ENCODE results near the gene ABCC6. TPM values are rescaled to one million over a fixed set of nuclear protein-coding genes. Genes with fewer than 3 reads are reported as not detected.
"Not testable (repeated sequence)": the region's sequence is repeated elsewhere in the genome, so short reads cannot be mapped to it uniquely, and the experiment has no call there.

Gene ABCC6
- total RNA-seq, 2 donors from 2014 or later, result 0.24 TPM; not detected in 1

- not testable (repeated sequence) for ATAC-seq (replicated peaks); H3K4me1 Mint-ChIP-seq; H3K36me3 Mint-ChIP-seq (ENCODE audit: low read depth); H3K27me3 Mint-ChIP-seq; H3K27ac Mint-ChIP-seq; H3K4me3 Mint-ChIP-seq; H3K9me3 Mint-ChIP-seq
These were observed 16.1 kb downstream of the ABCC6 start for GRCh38 chr16:16207097-16207786.

- H3K27me3 Mint-ChIP-seq; H3K27ac Mint-ChIP-seq; H3K4me1 Mint-ChIP-seq; H3K9me3 Mint-ChIP-seq; H3K36me3 Mint-ChIP-seq (ENCODE audit: low read depth); ATAC-seq (replicated peaks); H3K4me3 Mint-ChIP-seq: not testable (repeated sequence)
These were observed 17.4 kb downstream of the ABCC6 start for GRCh38 chr16:16205864-16206263.

GRCh38 chr16:16204552-16204951, 18.7 kb downstream of the ABCC6 start:
- not testable (repeated sequence) for ATAC-seq (replicated peaks); H3K36me3 Mint-ChIP-seq (ENCODE audit: low read depth); H3K27me3 Mint-ChIP-seq; H3K4me3 Mint-ChIP-seq; H3K9me3 Mint-ChIP-seq; H3K27ac Mint-ChIP-seq; H3K4me1 Mint-ChIP-seq

GRCh38 chr16:16203494-16203893, 19.8 kb downstream of the ABCC6 start:
- not testable (repeated sequence) for H3K27me3 Mint-ChIP-seq; H3K4me3 Mint-ChIP-seq; H3K36me3 Mint-ChIP-seq (ENCODE audit: low read depth)

GRCh38 chr16:16202400-16203143, 20.7 kb downstream of the ABCC6 start:
- not testable (repeated sequence) for H3K27ac Mint-ChIP-seq; H3K4me3 Mint-ChIP-seq; H3K27me3 Mint-ChIP-seq; H3K36me3 Mint-ChIP-seq (ENCODE audit: low read depth); H3K4me1 Mint-ChIP-seq; H3K9me3 Mint-ChIP-seq
- ATAC-seq (replicated peaks), result peak; percentile 57

More at GRCh38 chr16:16203494-16203893, 19.8 kb downstream of the ABCC6 start:
- not testable (repeated sequence) for H3K4me1 Mint-ChIP-seq; ATAC-seq (replicated peaks); H3K27ac Mint-ChIP-seq; H3K9me3 Mint-ChIP-seq

GRCh38 chr16:16201880-16202279, 21.4 kb downstream of the ABCC6 start:
- H3K9me3 Mint-ChIP-seq; H3K4me3 Mint-ChIP-seq; H3K27ac Mint-ChIP-seq; H3K4me1 Mint-ChIP-seq; ATAC-seq (replicated peaks); H3K27me3 Mint-ChIP-seq; H3K36me3 Mint-ChIP-seq (ENCODE audit: low read depth): not testable (repeated sequence)

- H3K9me3 Mint-ChIP-seq; H3K4me1 Mint-ChIP-seq; H3K27ac Mint-ChIP-seq; ATAC-seq (replicated peaks); H3K27me3 Mint-ChIP-seq; H3K36me3 Mint-ChIP-seq (ENCODE audit: low read depth); H3K4me3 Mint-ChIP-seq: not testable (repeated sequence)
These were observed 22.9 kb downstream of the ABCC6 start for GRCh38 chr16:16200391-16200790.

GRCh38 chr16:16199428-16199827, 23.9 kb downstream of the ABCC6 start:
- H3K9me3 Mint-ChIP-seq; H3K27ac Mint-ChIP-seq; H3K36me3 Mint-ChIP-seq (ENCODE audit: low read depth); H3K4me3 Mint-ChIP-seq; H3K4me1 Mint-ChIP-seq; H3K27me3 Mint-ChIP-seq: not testable (repeated sequence)
- ATAC-seq (replicated peaks), result peak; percentile 86

- H3K9me3 Mint-ChIP-seq, result no peaks in the 10 kb centered on the region
- no peak overlapping the region for H3K27ac Mint-ChIP-seq
- H3K4me3 Mint-ChIP-seq, result no peak overlapping the region
- H3K27me3 Mint-ChIP-seq, result peaks cover 7% of the 10 kb centered on the region
- no peaks in the 10 kb centered on the region for H3K4me1 Mint-ChIP-seq
- ATAC-seq (replicated peaks), result no peak
- no peaks in the 10 kb centered on the region for H3K36me3 Mint-ChIP-seq (ENCODE audit: low read depth)
These were observed 25.3 kb downstream of the ABCC6 start for GRCh38 chr16:16197966-16198365.

GRCh38 chr16:16197331-16197730, 26.0 kb downstream of the ABCC6 start:
- Mint-ChIP-seq H3K27me3 (peaks cover 9% of the 10 kb centered on the region), H3K36me3 (ENCODE audit: low read depth) (no peaks in the 10 kb centered on the region), H3K9me3 (no peaks in the 10 kb centered on the region), H3K27ac (peak overlapping the region; percentile 26), H3K4me3 (no peak overlapping the region), H3K4me1 (no peaks in the 10 kb centered on the region)
- ATAC-seq (replicated peaks), result no peak

- H3K4me3 Mint-ChIP-seq, result no peak overlapping the region
- no peak for ATAC-seq (replicated peaks)
- peaks cover 17% of the 10 kb centered on the region for H3K27me3 Mint-ChIP-seq
- H3K27ac Mint-ChIP-seq, result no peak overlapping the region
- H3K36me3 Mint-ChIP-seq (ENCODE audit: low read depth), result no peaks in the 10 kb centered on the region
- H3K9me3 Mint-ChIP-seq, result no peaks in the 10 kb centered on the region
- H3K4me1 Mint-ChIP-seq, result no peaks in the 10 kb centered on the region
These were observed 27.2 kb downstream of the ABCC6 start for GRCh38 chr16:16196099-16196498.

GRCh38 chr16:16191493-16192167, 31.7 kb downstream of the ABCC6 start:
- no peak overlapping the region for H3K4me3 Mint-ChIP-seq
- peaks cover 18% of the 10 kb centered on the region for H3K27me3 Mint-ChIP-seq
- no peaks in the 10 kb centered on the region for H3K36me3 Mint-ChIP-seq (ENCODE audit: low read depth)
- H3K27ac Mint-ChIP-seq, result peak overlapping the region; percentile 58
- no peaks in the 10 kb centered on the region for H3K9me3 Mint-ChIP-seq
- H3K4me1 Mint-ChIP-seq, result no peaks in the 10 kb centered on the region
- no peak for ATAC-seq (replicated peaks)

GRCh38 chr16:16190966-16191365, 32.3 kb downstream of the ABCC6 start:
- H3K4me1 Mint-ChIP-seq; H3K27ac Mint-ChIP-seq; ATAC-seq (replicated peaks): not testable (repeated sequence)

GRCh38 chr16:16190546-16190945, 32.7 kb downstream of the ABCC6 start:
- no peak overlapping the region for H3K4me3 Mint-ChIP-seq
- H3K4me1 Mint-ChIP-seq, result no peaks in the 10 kb centered on the region
- no peaks in the 10 kb centered on the region for H3K36me3 Mint-ChIP-seq (ENCODE audit: low read depth)
- no peaks in the 10 kb centered on the region for H3K9me3 Mint-ChIP-seq
- H3K27ac Mint-ChIP-seq, result no peak overlapping the region
- ATAC-seq (replicated peaks), result no peak
- peaks cover 16% of the 10 kb centered on the region for H3K27me3 Mint-ChIP-seq

More at GRCh38 chr16:16190966-16191365, 32.3 kb downstream of the ABCC6 start:
- not testable (repeated sequence) for H3K36me3 Mint-ChIP-seq (ENCODE audit: low read depth); H3K4me3 Mint-ChIP-seq; H3K9me3 Mint-ChIP-seq
- peaks cover 18% of the 10 kb centered on the region for H3K27me3 Mint-ChIP-seq

- H3K9me3 Mint-ChIP-seq, result no peaks in the 10 kb centered on the region
- no peaks in the 10 kb centered on the region for H3K4me1 Mint-ChIP-seq
- peaks cover 15% of the 10 kb centered on the region for H3K27me3 Mint-ChIP-seq
- H3K36me3 Mint-ChIP-seq (ENCODE audit: low read depth), result no peaks in the 10 kb centered on the region
- H3K27ac Mint-ChIP-seq, result no peak overlapping the region
- no peak for ATAC-seq (replicated peaks)
- no peak overlapping the region for H3K4me3 Mint-ChIP-seq
These were observed 33.5 kb downstream of the ABCC6 start for GRCh38 chr16:16189842-16190241.

Data from activated T-helper 17 cell treated with anti-CD3 and anti-CD28 coated beads, Interleukin-2, amount 50 U/mL, for 72 hours (primary cell).